ENCODE measurements around the gene IL1RAPL2. TPM values are rescaled to one million over a fixed set of nuclear protein-coding genes. Genes with fewer than 3 reads are reported as not detected.

IL1RAPL2 gene
- total RNA-seq, 6 experiments from 2014 or later, result 0.13 to 0.70 (median 0.29) TPM; not detected in 1

GRCh38 chrX:104721854-104722253 is 155.9 kb downstream of the IL1RAPL2 start:
- no peak for ATAC-seq
- H3K4me1 ChIP-seq, result no peaks in the 10 kb centered on the region
- no peaks in the 10 kb centered on the region for H3K27me3 ChIP-seq
- no peak for DNase-seq
- TF ChIP-seq POLR2A (IDR thresholded peaks at IDR 0.05), result no peak
- no peak for TF ChIP-seq CTCF (IDR thresholded peaks at IDR 0.05)
- WGBS (ENCODE audit: insufficient coverage, low coverage, low lambda C conversion rate, missing lambda C conversion rate), result 41% methylated on average over 3 of the region's 3 CpGs
- no peaks in the 10 kb centered on the region for H3K9me3 ChIP-seq
- H3K27ac ChIP-seq, result no peak overlapping the region
- H3K36me3 ChIP-seq, result no peaks in the 10 kb centered on the region
- intact Hi-C loops (cut with DNase I), result no loop called here
- no peak overlapping the region for H3K4me3 ChIP-seq

- Histone ChIP-seq H3K4me1 (no peaks in the 10 kb centered on the region), H3K27me3 (no peaks in the 10 kb centered on the region), H3K4me3 (no peak overlapping the region), H3K9me3 (no peaks in the 10 kb centered on the region), H3K27ac (no peak overlapping the region), H3K36me3 (no peaks in the 10 kb centered on the region)
- WGBS (ENCODE audit: insufficient coverage, low coverage, low lambda C conversion rate, missing lambda C conversion rate), result 49% methylated on average over 3 of the region's 3 CpGs
- DNase-seq (no peak), ATAC-seq (no peak)
- TF ChIP-seq CTCF (IDR thresholded peaks at IDR 0.05) (no peak), POLR2A (IDR thresholded peaks at IDR 0.05) (no peak)
- intact Hi-C loops (cut with DNase I), result no loop called here
These were observed 162.5 kb downstream of the IL1RAPL2 start for GRCh38 chrX:104728456-104728855.

GRCh38 chrX:104742355-104742754 is 176.4 kb downstream of the IL1RAPL2 start:
- H3K4me3 ChIP-seq, result no peak overlapping the region
- DNase-seq (no peak), ATAC-seq (peak; percentile 52 to 95 (median 84))
- no peak for TF ChIP-seq POLR2A (IDR thresholded peaks at IDR 0.05)
- no peak for TF ChIP-seq CTCF (IDR thresholded peaks at IDR 0.05)
- H3K27ac ChIP-seq, result no peak overlapping the region
- intact Hi-C loops (cut with DNase I), result no loop called here
- peaks cover 0 to 4% of the 10 kb centered on the region in 2 donors for H3K27me3 ChIP-seq
- H3K9me3 ChIP-seq, result no peaks in the 10 kb centered on the region
- H3K36me3 ChIP-seq, result no peaks in the 10 kb centered on the region
- no peaks in the 10 kb centered on the region for H3K4me1 ChIP-seq

GRCh38 chrX:104745152-104745551 is 179.2 kb downstream of the IL1RAPL2 start:
- Histone ChIP-seq H3K27me3 (no peaks in the 10 kb centered on the region), H3K36me3 (no peaks in the 10 kb centered on the region), H3K4me1 (no peaks in the 10 kb centered on the region), H3K9me3 (no peaks in the 10 kb centered on the region), H3K27ac (no peak overlapping the region), H3K4me3 (no peak overlapping the region)
- no peak for DNase-seq
- intact Hi-C loops (cut with DNase I), result no loop called here
- ATAC-seq, result no peak
- TF ChIP-seq POLR2A (IDR thresholded peaks at IDR 0.05), result no peak
- TF ChIP-seq CTCF (IDR thresholded peaks at IDR 0.05), result no peak
- 22% methylated on average over 1 of the region's 1 CpG for WGBS (ENCODE audit: insufficient coverage, low coverage, low lambda C conversion rate, missing lambda C conversion rate)

- H3K9me3 ChIP-seq, result no peaks in the 10 kb centered on the region
- no peak for TF ChIP-seq POLR2A (IDR thresholded peaks at IDR 0.05)
- no peak for TF ChIP-seq CTCF (IDR thresholded peaks at IDR 0.05)
- intact Hi-C loops (cut with DNase I), result no loop called here
- no peak for DNase-seq
- 63% methylated on average over 2 of the region's 2 CpGs for WGBS (ENCODE audit: insufficient coverage, low coverage, low lambda C conversion rate, missing lambda C conversion rate)
- no peaks in the 10 kb centered on the region for H3K27me3 ChIP-seq
- H3K4me3 ChIP-seq, result no peak overlapping the region
- H3K4me1 ChIP-seq, result no peaks in the 10 kb centered on the region
- ATAC-seq, result no peak
- no peak overlapping the region for H3K27ac ChIP-seq
- no peaks in the 10 kb centered on the region for H3K36me3 ChIP-seq
These were observed 184.1 kb downstream of the IL1RAPL2 start for GRCh38 chrX:104749951-104750610.

All from right lobe of liver (tissue), 6 donors.